ENCODE data around the gene FDX1. TPM values are rescaled to one million over a fixed set of nuclear protein-coding genes. Genes with fewer than 3 reads are reported as not detected.

The FDX1 gene
- total RNA-seq, 1 experiment from 2014 or later = 9.9 TPM

DNA sequence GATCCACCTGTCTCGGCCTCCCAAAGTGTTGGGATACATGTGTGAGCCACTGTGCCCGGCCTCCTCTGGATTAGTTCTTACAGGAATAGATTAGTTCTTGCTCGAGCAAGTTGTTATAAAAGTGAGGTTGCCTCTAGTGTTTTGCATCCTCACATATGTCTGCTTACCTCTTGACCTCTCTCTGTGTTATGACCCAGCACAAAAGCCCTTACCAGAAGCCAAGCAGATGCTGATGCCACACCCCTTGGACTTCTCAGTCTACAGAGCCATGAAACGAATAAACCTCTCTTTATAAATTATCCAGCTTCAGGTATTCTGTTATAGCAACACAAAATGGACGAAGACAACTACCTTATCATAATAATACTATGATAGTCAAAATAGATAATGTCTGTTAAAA, 22.4 kb upstream of the FDX1 start (continued):
- TF ChIP-seq ZNF263 (CRISPR knock-in tag; IDR thresholded peaks at IDR 0.05; ENCODE audit: low read depth) (no peak), USF1 (CRISPR knock-in tag; IDR thresholded peaks at IDR 0.05) (no peak), E2F1 (CRISPR knock-in tag; IDR thresholded peaks at IDR 0.05) (no peak), ZNF416 (CRISPR knock-in tag; IDR thresholded peaks at IDR 0.05) (no peak)

- ATAC-seq (no peak), DNase-seq (ENCODE audit: low spot score) (no peak)
- H3K9me3 Mint-ChIP-seq = peaks cover 32% of the 10 kb centered on the region
- CTCF ChIA-PET = no interaction called here
- POLR2A ChIA-PET = no interaction called here
- H3K27ac Mint-ChIP-seq = no peak overlapping the region
- H3K36me3 Mint-ChIP-seq = peaks cover 23% of the 10 kb centered on the region
- no peak overlapping the region for H3K4me3 Mint-ChIP-seq
- H3K4me1 Mint-ChIP-seq = peaks cover 6% of the 10 kb centered on the region
- no peaks in the 10 kb centered on the region; the same call in 1 of the 2 replicates for H3K27me3 Mint-ChIP-seq (ENCODE audit: low read depth)
- no peak for TF ChIP-seq FOXP1 (CRISPR knock-in tag; IDR thresholded peaks at IDR 0.05; ENCODE audit: borderline replicate concordance)
- no peak for TF ChIP-seq ZNF138 (CRISPR knock-in tag; conservative IDR thresholded peaks at IDR 0.05)
- TF ChIP-seq, protein P1, sequence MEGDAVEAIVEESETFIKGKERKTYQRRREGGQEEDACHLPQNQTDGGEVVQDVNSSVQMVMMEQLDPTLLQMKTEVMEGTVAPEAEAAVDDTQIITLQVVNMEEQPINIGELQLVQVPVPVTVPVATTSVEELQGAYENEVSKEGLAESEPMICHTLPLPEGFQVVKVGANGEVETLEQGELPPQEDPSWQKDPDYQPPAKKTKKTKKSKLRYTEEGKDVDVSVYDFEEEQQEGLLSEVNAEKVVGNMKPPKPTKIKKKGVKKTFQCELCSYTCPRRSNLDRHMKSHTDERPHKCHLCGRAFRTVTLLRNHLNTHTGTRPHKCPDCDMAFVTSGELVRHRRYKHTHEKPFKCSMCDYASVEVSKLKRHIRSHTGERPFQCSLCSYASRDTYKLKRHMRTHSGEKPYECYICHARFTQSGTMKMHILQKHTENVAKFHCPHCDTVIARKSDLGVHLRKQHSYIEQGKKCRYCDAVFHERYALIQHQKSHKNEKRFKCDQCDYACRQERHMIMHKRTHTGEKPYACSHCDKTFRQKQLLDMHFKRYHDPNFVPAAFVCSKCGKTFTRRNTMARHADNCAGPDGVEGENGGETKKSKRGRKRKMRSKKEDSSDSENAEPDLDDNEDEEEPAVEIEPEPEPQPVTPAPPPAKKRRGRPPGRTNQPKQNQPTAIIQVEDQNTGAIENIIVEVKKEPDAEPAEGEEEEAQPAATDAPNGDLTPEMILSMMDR (IDR thresholded peaks at IDR 0.05) = no peak
- TF ChIP-seq AFF4 (CRISPR knock-in tag; IDR thresholded peaks at IDR 0.05; ENCODE audit: borderline replicate concordance) = no peak
- TF ChIP-seq PRDM15 (CRISPR knock-in tag; IDR thresholded peaks at IDR 0.05) = no peak
- TF ChIP-seq TP53 (CRISPR knock-in tag; IDR thresholded peaks at IDR 0.05) = no peak
- TF ChIP-seq, protein P2, sequence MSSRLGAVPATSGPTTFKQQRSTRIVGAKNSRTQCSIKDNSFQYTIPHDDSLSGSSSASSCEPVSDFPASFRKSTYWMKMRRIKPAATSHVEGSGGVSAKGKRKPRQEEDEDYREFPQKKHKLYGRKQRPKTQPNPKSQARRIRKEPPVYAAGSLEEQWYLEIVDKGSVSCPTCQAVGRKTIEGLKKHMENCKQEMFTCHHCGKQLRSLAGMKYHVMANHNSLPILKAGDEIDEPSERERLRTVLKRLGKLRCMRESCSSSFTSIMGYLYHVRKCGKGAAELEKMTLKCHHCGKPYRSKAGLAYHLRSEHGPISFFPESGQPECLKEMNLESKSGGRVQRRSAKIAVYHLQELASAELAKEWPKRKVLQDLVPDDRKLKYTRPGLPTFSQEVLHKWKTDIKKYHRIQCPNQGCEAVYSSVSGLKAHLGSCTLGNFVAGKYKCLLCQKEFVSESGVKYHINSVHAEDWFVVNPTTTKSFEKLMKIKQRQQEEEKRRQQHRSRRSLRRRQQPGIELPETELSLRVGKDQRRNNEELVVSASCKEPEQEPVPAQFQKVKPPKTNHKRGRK (CRISPR knock-in tag; IDR thresholded peaks at IDR 0.05; ENCODE audit: borderline replicate concordance) = no peak
- no peak for TF ChIP-seq ZBTB21 (CRISPR knock-in tag; IDR thresholded peaks at IDR 0.05; ENCODE audit: borderline replicate concordance)
- no peak for TF ChIP-seq ZNF416 (CRISPR knock-in tag; IDR thresholded peaks at IDR 0.05)
- no peak for TF ChIP-seq RORB (CRISPR knock-in tag; IDR thresholded peaks at IDR 0.05)
- TF ChIP-seq, protein P3, sequence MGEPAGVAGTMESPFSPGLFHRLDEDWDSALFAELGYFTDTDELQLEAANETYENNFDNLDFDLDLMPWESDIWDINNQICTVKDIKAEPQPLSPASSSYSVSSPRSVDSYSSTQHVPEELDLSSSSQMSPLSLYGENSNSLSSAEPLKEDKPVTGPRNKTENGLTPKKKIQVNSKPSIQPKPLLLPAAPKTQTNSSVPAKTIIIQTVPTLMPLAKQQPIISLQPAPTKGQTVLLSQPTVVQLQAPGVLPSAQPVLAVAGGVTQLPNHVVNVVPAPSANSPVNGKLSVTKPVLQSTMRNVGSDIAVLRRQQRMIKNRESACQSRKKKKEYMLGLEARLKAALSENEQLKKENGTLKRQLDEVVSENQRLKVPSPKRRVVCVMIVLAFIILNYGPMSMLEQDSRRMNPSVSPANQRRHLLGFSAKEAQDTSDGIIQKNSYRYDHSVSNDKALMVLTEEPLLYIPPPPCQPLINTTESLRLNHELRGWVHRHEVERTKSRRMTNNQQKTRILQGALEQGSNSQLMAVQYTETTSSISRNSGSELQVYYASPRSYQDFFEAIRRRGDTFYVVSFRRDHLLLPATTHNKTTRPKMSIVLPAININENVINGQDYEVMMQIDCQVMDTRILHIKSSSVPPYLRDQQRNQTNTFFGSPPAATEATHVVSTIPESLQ (CRISPR knock-in tag; IDR thresholded peaks at IDR 0.05) = no peak
- TF ChIP-seq, protein P4, sequence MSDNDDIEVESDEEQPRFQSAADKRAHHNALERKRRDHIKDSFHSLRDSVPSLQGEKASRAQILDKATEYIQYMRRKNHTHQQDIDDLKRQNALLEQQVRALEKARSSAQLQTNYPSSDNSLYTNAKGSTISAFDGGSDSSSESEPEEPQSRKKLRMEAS (CRISPR knock-in tag; IDR thresholded peaks at IDR 0.05) = no peak
- no peak for TF ChIP-seq GTF2I (CRISPR knock-in tag; conservative IDR thresholded peaks at IDR 0.05)
- TF ChIP-seq, protein P5, sequence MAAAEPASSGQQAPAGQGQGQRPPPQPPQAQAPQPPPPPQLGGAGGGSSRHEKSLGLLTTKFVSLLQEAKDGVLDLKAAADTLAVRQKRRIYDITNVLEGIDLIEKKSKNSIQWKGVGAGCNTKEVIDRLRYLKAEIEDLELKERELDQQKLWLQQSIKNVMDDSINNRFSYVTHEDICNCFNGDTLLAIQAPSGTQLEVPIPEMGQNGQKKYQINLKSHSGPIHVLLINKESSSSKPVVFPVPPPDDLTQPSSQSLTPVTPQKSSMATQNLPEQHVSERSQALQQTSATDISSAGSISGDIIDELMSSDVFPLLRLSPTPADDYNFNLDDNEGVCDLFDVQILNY (CRISPR knock-in tag; IDR thresholded peaks at IDR 0.05) = no peak
- no peak for TF ChIP-seq SP1 (CRISPR knock-in tag; conservative IDR thresholded peaks at IDR 0.05)
- no peak for TF ChIP-seq IRF2 (CRISPR knock-in tag; IDR thresholded peaks at IDR 0.05; ENCODE audit: borderline replicate concordance, low read depth)
Observed at GRCh38 chr11:110409174-110409573, 20.6 kb upstream of the FDX1 start.

Measured in WTC11 (cell line).